AG04450 (cell line): ENCODE measurements around the gene SHC2. TPM values are rescaled to one million over a fixed set of nuclear protein-coding genes. Genes with fewer than 3 reads are reported as not detected.
"Not testable (repeated sequence)": the region's sequence is repeated elsewhere in the genome, so short reads cannot be mapped to it uniquely, and the experiment has no call there.

Experiments used
- CTCF ChIA-PET: fragments of 300-600, 350-600 bp; formaldehyde crosslinking; extraction: SDS; loops from one replicate; lab custom pipeline; 2022; ENCODE audit warnings: antibody characterized with exemption, inconsistent platforms; lab: Charles Lee
- POLR2A ChIA-PET: fragments of 350-600 bp; formaldehyde crosslinking; extraction: SDS; loops from one replicate; lab custom pipeline; 2021; ENCODE audit warnings: antibody characterized with exemption, inconsistent platforms; lab: Yijun Ruan, JAX
- DNase-seq: peaks from one replicate; pipeline ENCODE4 v3.0.0-alpha.2; 2011; ENCODE audit warnings: low read depth, low spot score
- H3K27ac ChIP-seq: one replicate; pipeline ENCODE4 v1.5.1; 2012; ENCODE audit warnings: low read depth, low read length, control low read depth
- H3K27me3 ChIP-seq: one replicate; pipeline ENCODE4 v1.6.0; 2012; ENCODE audit warnings: low read length; ENCODE audit not compliant: control insufficient read depth, insufficient read depth
- H3K4me3 ChIP-seq: 2 replicates; pipeline ENCODE4 v1.5.1; 2011; ENCODE audit warnings: mild to moderate bottlenecking, low read depth, low read length, control low read depth
- H3K9me3 ChIP-seq: 2 replicates; pipeline ENCODE4 v1.5.1; 2012; ENCODE audit warnings: low read length; ENCODE audit not compliant: control insufficient read depth, insufficient read depth
- CTCF ChIP-seq: IDR thresholded peaks from 2 replicates; pipeline ENCODE4 v1.5.1; 2011; ENCODE audit warnings: low read depth, low read length, control low read depth, inconsistent platforms
- polyA plus RNA-seq: library from polyadenylated mRNA; depleted of rRNA; stranded (reverse); fragments of >200 nt; gene quantifications from 2 replicates; pipeline ENCODE4 v1.2.3, GENCODE V29; 2011

Gene SHC2
- polyA plus RNA-seq, 1 experiment = 1.3 TPM

GRCh38 chr19:383922-384798 lies 76.7 kb downstream of the SHC2 start:
- ChIA-PET CTCF (interaction anchor here (0.9 to 1.7 kb wide), 2 partner anchors 122 to 149 kb away, joined by 3 to 12 read pairs; no protein-coding TSS in a partner anchor), POLR2A (interaction anchor here (0.6 kb wide), 3 partner anchors 25 to 886 kb away, joined by 3 to 7 read pairs (median 6); partner anchors contain the start of gene C2CD4C)
- Histone ChIP-seq H3K27ac (no peak overlapping the region), H3K4me3 (no peak overlapping the region), H3K9me3 (peaks cover 7% of the 10 kb centered on the region; the same call in 1 of the 2 replicates), H3K27me3 (peaks cover 2% of the 10 kb centered on the region)
- TF ChIP-seq CTCF = peak; percentile 39; the same call in 1 of the 2 replicates
- DNase-seq = no peak

- TF ChIP-seq CTCF = no peak
- ChIA-PET CTCF (interaction anchor here (0.5 kb wide), 1 partner anchor 123 kb away, joined by 12 read pairs; no protein-coding TSS in a partner anchor), POLR2A (no interaction called here)
- no peak overlapping the region for H3K27ac ChIP-seq
- no peak for DNase-seq
- no peak overlapping the region for H3K4me3 ChIP-seq
- peaks cover 13% of the 10 kb centered on the region; the same call in 1 of the 2 replicates for H3K9me3 ChIP-seq
- peaks cover 2% of the 10 kb centered on the region for H3K27me3 ChIP-seq
Measured at GRCh38 chr19:383040-383439, 77.8 kb downstream of the SHC2 start.

- H3K27me3 ChIP-seq, H3K4me3 ChIP-seq, H3K27ac ChIP-seq, DNase-seq, POLR2A ChIA-PET: not testable (repeated sequence)
- H3K9me3 ChIP-seq = peaks cover 14% of the 10 kb centered on the region; the same call in 1 of the 2 replicates
- CTCF ChIA-PET = interaction anchor here (0.5 to 0.6 kb wide), 2 partner anchors 10 to 124 kb away, joined by 3 to 12 read pairs; no protein-coding TSS in a partner anchor
Measured at GRCh38 chr19:382578-382977, 78.3 kb downstream of the SHC2 start.

- H3K4me3 ChIP-seq, DNase-seq, POLR2A ChIA-PET, H3K27me3 ChIP-seq, H3K27ac ChIP-seq: not testable (repeated sequence)
- CTCF ChIA-PET = interaction anchor here (0.6 kb wide), 1 partner anchor 10 kb away, joined by 3 read pairs; no protein-coding TSS in a partner anchor
- H3K9me3 ChIP-seq = peaks cover 14% of the 10 kb centered on the region; the same call in 1 of the 2 replicates
Measured at GRCh38 chr19:381901-382300, 78.9 kb downstream of the SHC2 start.

- H3K27me3 ChIP-seq, H3K4me3 ChIP-seq, CTCF ChIA-PET, DNase-seq, H3K27ac ChIP-seq, POLR2A ChIA-PET: not testable (repeated sequence)
- peaks cover 14% of the 10 kb centered on the region; the same call in 1 of the 2 replicates for H3K9me3 ChIP-seq
Measured at GRCh38 chr19:380618-381219, 80.1 kb downstream of the SHC2 start.

- DNase-seq = no peak
- ChIA-PET CTCF (interaction anchor here (0.8 kb wide), 1 partner anchor 131 kb away, joined by 3 read pairs; no protein-coding TSS in a partner anchor), POLR2A (no interaction called here)
- Histone ChIP-seq H3K27me3 (peaks cover 8% of the 10 kb centered on the region), H3K27ac (no peak overlapping the region), H3K9me3 (peaks cover 14% of the 10 kb centered on the region; the same call in 1 of the 2 replicates), H3K4me3 (no peak overlapping the region)
- no peak for TF ChIP-seq CTCF
Measured at GRCh38 chr19:379796-380195, 81.0 kb downstream of the SHC2 start.
